Measurements from ENCODE around the gene NBDY. TPM values are rescaled to one million over a fixed set of nuclear protein-coding genes. Genes with fewer than 3 reads are reported as not detected.
"Not testable (repeated sequence)": the region's sequence is repeated elsewhere in the genome, so short reads cannot be mapped to it uniquely, and the experiment has no call there.

Gene NBDY
- total RNA-seq = 10 to 100 TPM; 43.0 TPM
- polyA plus RNA-seq = 10 to 100 TPM; 35.7 to 45.5 TPM
- long read RNA-seq, donor 1, transcript NBDY-201 (3 exons, 1,529 nt) = major isoform, 33 of 44 reads
- long read RNA-seq, donor 1, partial matches to known transcripts = 0 of 44 reads
- long read RNA-seq, donor 1, other reads (novel, unspliced or antisense) = 11 of 44 reads
- long read RNA-seq, donor 2, transcript NBDY-201 (3 exons, 1,529 nt) = major isoform, 10 of 26 reads
- long read RNA-seq, donor 2, partial matches to known transcripts = 0 of 26 reads
- long read RNA-seq, donor 2, other reads (novel, unspliced or antisense) = 15 of 26 reads

GRCh38 chrX:56729152-56729850 is at the start of gene NBDY:
Gene NBDY (plus strand): TSS chrX:56729243. CDS start chrX:56729354, 111 bp downstream.
- intact Hi-C loops (cut with DNase I) = loop anchor here in 1 of 2 donors (5.0 kb wide), 1 partner anchor 512 kb away; no protein-coding TSS in a partner anchor
- WGBS, 2 donors = 1 to 14% methylated on average over 23 of the region's 23 CpGs
- peak; percentile 85 for ATAC-seq (ENCODE audit: low FRiP score)

DNA sequence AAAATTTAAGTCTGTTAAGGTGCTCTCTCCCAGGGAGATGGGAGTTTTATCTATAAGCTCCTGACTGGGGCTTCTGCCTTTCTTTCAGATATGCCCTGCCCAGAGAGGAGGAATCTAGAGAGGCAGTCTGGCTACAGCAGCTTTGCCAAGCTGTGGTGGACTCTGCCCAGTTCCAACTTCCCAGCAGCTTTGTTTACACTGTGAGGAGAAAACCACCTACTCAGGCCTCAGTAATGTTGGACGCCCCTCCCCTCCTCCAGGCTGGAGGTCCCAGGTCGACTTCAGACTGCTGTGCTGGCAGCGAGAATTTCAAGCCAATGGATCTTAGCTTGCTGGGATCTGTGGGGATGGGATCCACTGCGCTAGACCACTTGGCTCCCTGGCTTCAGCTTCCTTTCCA is 24.5 kb upstream of the NBDY start:
- H3K36me3 ChIP-seq (ENCODE audit: control insufficient read depth in 1 of 2, insufficient read depth in 2 of 2, low read length in 1 of 2); H3K9me3 ChIP-seq (ENCODE audit: control insufficient read depth, low read length); ATAC-seq (ENCODE audit: low FRiP score); H3K4me3 ChIP-seq (ENCODE audit: low read length in 2 of 2); H3K27me3 ChIP-seq (ENCODE audit: control insufficient read depth in 1 of 2, insufficient read depth in 2 of 2, low read length in 1 of 2); H3K4me1 ChIP-seq (ENCODE audit: control insufficient read depth in 1 of 2, insufficient read depth in 2 of 2, low read length in 2 of 2); DNase-seq; H3K27ac ChIP-seq (ENCODE audit: low read depth in 1 of 2, low read length in 2 of 2); intact Hi-C loops (cut with DNase I): not testable (repeated sequence)
- 51 to 73% methylated on average over 4 of the region's 4 CpGs for WGBS, 2 donors

More at GRCh38 chrX:56729152-56729850, at the start of gene NBDY:
- H3K36me3 ChIP-seq (ENCODE audit: control insufficient read depth in 1 of 2, insufficient read depth in 2 of 2, low read length in 1 of 2) = no peaks in the 10 kb centered on the region
- H3K4me3 ChIP-seq (ENCODE audit: low read length in 2 of 2) = peak within 1 kb of the TSS; percentile 52 to 72
- H3K27me3 ChIP-seq (ENCODE audit: control insufficient read depth in 1 of 2, insufficient read depth in 2 of 2, low read length in 1 of 2) = no peaks in the 10 kb centered on the region
- no peaks in the 10 kb centered on the region for H3K4me1 ChIP-seq (ENCODE audit: control insufficient read depth in 1 of 2, insufficient read depth in 2 of 2, low read length in 2 of 2)
- peak within 1 kb of the TSS in 1 of 2 donors; percentile 72 for H3K27ac ChIP-seq (ENCODE audit: low read depth in 1 of 2, low read length in 2 of 2)
- DNase-seq = peak; percentile 54 to 75
- H3K9me3 ChIP-seq (ENCODE audit: control insufficient read depth, low read length) = no peaks in the 10 kb centered on the region

- intact Hi-C loops (cut with DNase I) = loop anchor here in 1 of 2 donors (5.0 kb wide), 1 partner anchor 509 kb away; no protein-coding TSS in a partner anchor
- ATAC-seq (ENCODE audit: low FRiP score) (no peak), DNase-seq (no peak)
- Histone ChIP-seq H3K27ac (ENCODE audit: low read depth in 1 of 2, low read length in 2 of 2) (no peak overlapping the region), H3K4me3 (ENCODE audit: low read length in 2 of 2) (no peak overlapping the region), H3K36me3 (ENCODE audit: control insufficient read depth in 1 of 2, insufficient read depth in 2 of 2, low read length in 1 of 2) (no peaks in the 10 kb centered on the region), H3K4me1 (ENCODE audit: control insufficient read depth in 1 of 2, insufficient read depth in 2 of 2, low read length in 2 of 2) (no peaks in the 10 kb centered on the region), H3K27me3 (ENCODE audit: control insufficient read depth in 1 of 2, insufficient read depth in 2 of 2, low read length in 1 of 2) (no peaks in the 10 kb centered on the region), H3K9me3 (ENCODE audit: control insufficient read depth, low read length) (no peaks in the 10 kb centered on the region)
- WGBS, 2 donors = 0 to 2% methylated on average over 1 of the region's 1 CpG
These were observed 2.4 kb upstream of the NBDY start for GRCh38 chrX:56726605-56727004.

GRCh38 chrX:56727531-56727930 is 1.5 kb upstream of the NBDY start:
- no peak overlapping the region for H3K4me3 ChIP-seq (ENCODE audit: low read length in 2 of 2)
- intact Hi-C loops (cut with DNase I) = loop anchor here in 1 of 2 donors (5.0 kb wide), 1 partner anchor 510 kb away; no protein-coding TSS in a partner anchor
- no peaks in the 10 kb centered on the region for H3K4me1 ChIP-seq (ENCODE audit: control insufficient read depth in 1 of 2, insufficient read depth in 2 of 2, low read length in 2 of 2)
- no peak for DNase-seq
- H3K27me3 ChIP-seq (ENCODE audit: control insufficient read depth in 1 of 2, insufficient read depth in 2 of 2, low read length in 1 of 2) = no peaks in the 10 kb centered on the region
- no peak overlapping the region for H3K27ac ChIP-seq (ENCODE audit: low read depth in 1 of 2, low read length in 2 of 2)
- 70 to 74% methylated on average over 3 of the region's 3 CpGs for WGBS, 2 donors
- ATAC-seq (ENCODE audit: low FRiP score) = no peak
- H3K36me3 ChIP-seq (ENCODE audit: control insufficient read depth in 1 of 2, insufficient read depth in 2 of 2, low read length in 1 of 2) = no peaks in the 10 kb centered on the region
- no peaks in the 10 kb centered on the region for H3K9me3 ChIP-seq (ENCODE audit: control insufficient read depth, low read length)

- DNase-seq (no peak), ATAC-seq (ENCODE audit: low FRiP score) (no peak)
- intact Hi-C loops (cut with DNase I) = loop anchor here in 1 of 2 donors (5.0 kb wide), 1 partner anchor 511 kb away; no protein-coding TSS in a partner anchor
- Histone ChIP-seq H3K36me3 (ENCODE audit: control insufficient read depth in 1 of 2, insufficient read depth in 2 of 2, low read length in 1 of 2) (no peaks in the 10 kb centered on the region), H3K9me3 (ENCODE audit: control insufficient read depth, low read length) (no peaks in the 10 kb centered on the region), H3K4me1 (ENCODE audit: control insufficient read depth in 1 of 2, insufficient read depth in 2 of 2, low read length in 2 of 2) (no peaks in the 10 kb centered on the region), H3K27ac (ENCODE audit: low read depth in 1 of 2, low read length in 2 of 2) (no peak overlapping the region), H3K4me3 (ENCODE audit: low read length in 2 of 2) (no peak overlapping the region), H3K27me3 (ENCODE audit: control insufficient read depth in 1 of 2, insufficient read depth in 2 of 2, low read length in 1 of 2) (no peaks in the 10 kb centered on the region)
- 12 to 13% methylated on average over 2 of the region's 2 CpGs for WGBS, 2 donors
These were observed 722 bp upstream of the NBDY start for GRCh38 chrX:56728321-56728720.

DNA sequence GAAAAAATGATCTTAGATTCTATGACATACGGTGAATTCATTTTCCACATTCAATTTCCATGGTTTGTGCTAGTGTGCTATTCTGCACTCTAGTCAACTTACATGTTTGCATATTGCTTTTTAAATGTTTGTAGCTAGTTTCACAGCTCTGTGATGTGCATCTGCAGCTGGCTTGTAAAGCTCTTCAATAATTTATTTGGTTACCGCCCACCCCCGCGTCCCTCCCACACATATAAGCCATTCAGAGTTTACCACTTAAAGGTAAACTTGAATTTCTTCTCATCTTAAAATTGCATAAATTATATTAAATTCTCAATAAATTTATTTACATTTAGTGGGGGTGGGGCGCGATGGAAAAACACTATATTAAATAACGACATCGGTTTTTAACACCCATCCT is 291 bp upstream of the NBDY start:
- no peak for DNase-seq
- no peaks in the 10 kb centered on the region for H3K27me3 ChIP-seq (ENCODE audit: control insufficient read depth in 1 of 2, insufficient read depth in 2 of 2, low read length in 1 of 2)
- no peak for ATAC-seq (ENCODE audit: low FRiP score)
- H3K4me3 ChIP-seq (ENCODE audit: low read length in 2 of 2) = peak overlapping the region; percentile 18 to 52
- H3K27ac ChIP-seq (ENCODE audit: low read depth in 1 of 2, low read length in 2 of 2) = no peak overlapping the region
- H3K9me3 ChIP-seq (ENCODE audit: control insufficient read depth, low read length) = no peaks in the 10 kb centered on the region
- H3K4me1 ChIP-seq (ENCODE audit: control insufficient read depth in 1 of 2, insufficient read depth in 2 of 2, low read length in 2 of 2) = no peaks in the 10 kb centered on the region
- intact Hi-C loops (cut with DNase I) = loop anchor here in 1 of 2 donors (5.0 kb wide), 1 partner anchor 511 kb away; no protein-coding TSS in a partner anchor
- 1 to 15% methylated on average over 8 of the region's 8 CpGs for WGBS, 2 donors
- no peaks in the 10 kb centered on the region for H3K36me3 ChIP-seq (ENCODE audit: control insufficient read depth in 1 of 2, insufficient read depth in 2 of 2, low read length in 1 of 2)

DNA sequence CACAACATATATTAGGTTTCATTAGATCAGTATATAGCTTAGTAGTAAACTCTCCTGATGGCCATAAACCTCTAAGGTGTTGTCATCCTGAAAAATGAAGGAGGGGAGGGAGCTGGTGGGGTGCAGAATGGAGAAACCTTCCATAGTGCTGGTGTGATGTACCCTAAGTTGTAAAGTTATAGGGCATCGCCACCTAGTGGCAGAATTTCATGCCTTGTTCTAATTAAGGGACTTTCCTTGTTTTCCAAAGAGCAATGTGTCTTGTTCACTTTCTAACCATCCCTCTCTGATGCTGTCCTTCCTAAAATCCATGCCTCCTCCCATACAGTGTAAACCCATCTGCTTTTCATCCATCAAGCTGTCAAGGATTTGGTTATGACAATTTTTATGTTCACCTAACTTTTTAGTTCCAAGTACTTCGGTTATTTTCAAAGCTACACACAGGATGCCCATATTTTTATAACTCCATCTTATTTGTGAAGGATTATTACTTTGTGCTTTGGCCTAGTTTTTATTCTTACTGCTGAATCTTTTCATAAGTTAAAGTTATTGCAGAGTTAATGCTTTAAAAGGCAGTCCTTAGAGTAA is 4.5 kb downstream of the NBDY start:
- DNase-seq = no peak
- Histone ChIP-seq H3K4me3 (ENCODE audit: low read length in 2 of 2) (no peak overlapping the region), H3K9me3 (ENCODE audit: control insufficient read depth, low read length) (no peaks in the 10 kb centered on the region), H3K4me1 (ENCODE audit: control insufficient read depth in 1 of 2, insufficient read depth in 2 of 2, low read length in 2 of 2) (no peaks in the 10 kb centered on the region), H3K27me3 (ENCODE audit: control insufficient read depth in 1 of 2, insufficient read depth in 2 of 2, low read length in 1 of 2) (no peaks in the 10 kb centered on the region), H3K36me3 (ENCODE audit: control insufficient read depth in 1 of 2, insufficient read depth in 2 of 2, low read length in 1 of 2) (no peaks in the 10 kb centered on the region), H3K27ac (ENCODE audit: low read depth in 1 of 2, low read length in 2 of 2) (no peak overlapping the region)
- no peak for ATAC-seq (ENCODE audit: low FRiP score)
- 32 to 34% methylated on average over 2 of the region's 2 CpGs for WGBS, 2 donors
- intact Hi-C loops (cut with DNase I) = no loop called here

GRCh38 chrX:56736219-56736618 is 7.2 kb downstream of the NBDY start:
- ATAC-seq (ENCODE audit: low FRiP score) (no peak), DNase-seq (no peak)
- H3K4me3 ChIP-seq (ENCODE audit: low read length in 2 of 2) = no peak overlapping the region
- no peaks in the 10 kb centered on the region for H3K9me3 ChIP-seq (ENCODE audit: control insufficient read depth, low read length)
- intact Hi-C loops (cut with DNase I) = no loop called here
- no peaks in the 10 kb centered on the region for H3K27me3 ChIP-seq (ENCODE audit: control insufficient read depth in 1 of 2, insufficient read depth in 2 of 2, low read length in 1 of 2)
- 87 to 96% methylated on average over 14 of the region's 14 CpGs for WGBS, 2 donors
- H3K4me1 ChIP-seq (ENCODE audit: control insufficient read depth in 1 of 2, insufficient read depth in 2 of 2, low read length in 2 of 2) = no peaks in the 10 kb centered on the region
- H3K36me3 ChIP-seq (ENCODE audit: control insufficient read depth in 1 of 2, insufficient read depth in 2 of 2, low read length in 1 of 2) = no peaks in the 10 kb centered on the region
- no peak overlapping the region for H3K27ac ChIP-seq (ENCODE audit: low read depth in 1 of 2, low read length in 2 of 2)

Data from aorta (tissue), 5 donors.